Measurements from ENCODE around the gene CEP78. TPM values are rescaled to one million over a fixed set of nuclear protein-coding genes. Genes with fewer than 3 reads are reported as not detected.
A peak's percentile ranks its signal among the peaks of the same experiment; 100 is the strongest.

CEP78 gene
- total RNA-seq, 1 donor from 2014 or later: 44.8 TPM

- no peak for DNase-seq (ENCODE audit: extremely low spot score, unreplicated experiment)
- TF ChIP-seq, protein P1, sequence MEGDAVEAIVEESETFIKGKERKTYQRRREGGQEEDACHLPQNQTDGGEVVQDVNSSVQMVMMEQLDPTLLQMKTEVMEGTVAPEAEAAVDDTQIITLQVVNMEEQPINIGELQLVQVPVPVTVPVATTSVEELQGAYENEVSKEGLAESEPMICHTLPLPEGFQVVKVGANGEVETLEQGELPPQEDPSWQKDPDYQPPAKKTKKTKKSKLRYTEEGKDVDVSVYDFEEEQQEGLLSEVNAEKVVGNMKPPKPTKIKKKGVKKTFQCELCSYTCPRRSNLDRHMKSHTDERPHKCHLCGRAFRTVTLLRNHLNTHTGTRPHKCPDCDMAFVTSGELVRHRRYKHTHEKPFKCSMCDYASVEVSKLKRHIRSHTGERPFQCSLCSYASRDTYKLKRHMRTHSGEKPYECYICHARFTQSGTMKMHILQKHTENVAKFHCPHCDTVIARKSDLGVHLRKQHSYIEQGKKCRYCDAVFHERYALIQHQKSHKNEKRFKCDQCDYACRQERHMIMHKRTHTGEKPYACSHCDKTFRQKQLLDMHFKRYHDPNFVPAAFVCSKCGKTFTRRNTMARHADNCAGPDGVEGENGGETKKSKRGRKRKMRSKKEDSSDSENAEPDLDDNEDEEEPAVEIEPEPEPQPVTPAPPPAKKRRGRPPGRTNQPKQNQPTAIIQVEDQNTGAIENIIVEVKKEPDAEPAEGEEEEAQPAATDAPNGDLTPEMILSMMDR (conservative IDR thresholded peaks at IDR 0.05): no peak
- peak overlapping the region; percentile 94 for H3K4me3 Mint-ChIP-seq
- H3K9me3 Mint-ChIP-seq: no peaks in the 10 kb centered on the region
- peaks cover 20% of the 10 kb centered on the region for H3K36me3 Mint-ChIP-seq
- no peaks in the 10 kb centered on the region for H3K27me3 Mint-ChIP-seq
- peaks cover 24% of the 10 kb centered on the region for H3K4me1 Mint-ChIP-seq (ENCODE audit: unreplicated experiment)
- peak overlapping the region; percentile 94 for H3K27ac Mint-ChIP-seq
Measured at GRCh38 chr9:78298046-78298765, 62.3 kb downstream of the CEP78 start.

- TF ChIP-seq, protein P1 (conservative IDR thresholded peaks at IDR 0.05): no peak
- Mint-ChIP-seq H3K9me3 (no peaks in the 10 kb centered on the region), H3K27me3 (no peaks in the 10 kb centered on the region), H3K27ac (no peak overlapping the region), H3K4me3 (no peak overlapping the region), H3K4me1 (ENCODE audit: unreplicated experiment) (peaks cover 24% of the 10 kb centered on the region), H3K36me3 (peaks cover 33% of the 10 kb centered on the region)
- DNase-seq (ENCODE audit: extremely low spot score, unreplicated experiment): no peak
Measured at GRCh38 chr9:78300209-78300608, 64.3 kb downstream of the CEP78 start.

- Mint-ChIP-seq H3K4me3 (no peak overlapping the region), H3K27me3 (no peaks in the 10 kb centered on the region), H3K27ac (no peak overlapping the region), H3K4me1 (ENCODE audit: unreplicated experiment) (peaks cover 14% of the 10 kb centered on the region), H3K9me3 (no peaks in the 10 kb centered on the region), H3K36me3 (peaks cover 42% of the 10 kb centered on the region)
- TF ChIP-seq, protein P1 (conservative IDR thresholded peaks at IDR 0.05): no peak
- DNase-seq (ENCODE audit: extremely low spot score, unreplicated experiment): no peak
Measured at GRCh38 chr9:78301466-78301865, 65.6 kb downstream of the CEP78 start.

DNA sequence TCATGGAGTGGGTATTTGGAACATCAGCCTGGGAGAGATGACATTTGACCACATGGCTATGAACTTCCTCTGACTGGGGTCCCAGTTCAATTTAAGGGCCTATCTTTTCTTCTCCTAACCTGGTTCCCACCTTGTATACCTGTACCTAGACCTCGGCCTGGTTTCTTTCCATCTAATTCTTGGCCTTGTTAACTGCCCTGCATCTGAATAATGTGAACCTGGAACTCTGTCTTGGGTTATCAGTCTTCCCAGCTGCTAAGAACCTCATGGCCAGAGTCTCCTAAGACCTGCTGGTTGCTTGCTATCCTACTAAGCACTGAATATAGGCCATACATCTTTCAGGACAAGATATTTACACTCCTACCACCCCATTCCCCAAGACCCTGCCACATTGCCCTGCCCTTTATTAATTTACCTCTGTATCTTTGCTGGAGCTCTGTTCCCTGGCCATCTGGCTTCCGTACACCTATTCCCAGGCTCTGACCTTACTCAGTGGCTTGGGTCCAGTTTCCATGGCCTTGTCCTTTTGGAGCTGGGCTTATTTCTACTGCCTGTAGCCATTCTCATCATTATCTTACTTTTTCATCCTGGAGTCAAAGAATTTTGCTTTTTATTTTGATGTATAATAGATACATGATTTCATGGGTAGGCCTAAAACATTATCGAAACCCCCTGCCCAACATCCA is 67.6 kb downstream of the CEP78 start:
- TF ChIP-seq, protein P1 (conservative IDR thresholded peaks at IDR 0.05): no peak
- H3K4me3 Mint-ChIP-seq: no peak overlapping the region
- H3K4me1 Mint-ChIP-seq (ENCODE audit: unreplicated experiment): peaks cover 10% of the 10 kb centered on the region
- no peak overlapping the region for H3K27ac Mint-ChIP-seq
- no peaks in the 10 kb centered on the region for H3K9me3 Mint-ChIP-seq
- DNase-seq (ENCODE audit: extremely low spot score, unreplicated experiment): no peak
- no peaks in the 10 kb centered on the region for H3K27me3 Mint-ChIP-seq
- H3K36me3 Mint-ChIP-seq: peaks cover 52% of the 10 kb centered on the region

GRCh38 chr9:78304357-78304756 is 68.5 kb downstream of the CEP78 start:
- H3K4me1 Mint-ChIP-seq (ENCODE audit: unreplicated experiment): peaks cover 10% of the 10 kb centered on the region
- no peak overlapping the region for H3K27ac Mint-ChIP-seq
- H3K36me3 Mint-ChIP-seq: peaks cover 49% of the 10 kb centered on the region
- TF ChIP-seq, protein P1 (conservative IDR thresholded peaks at IDR 0.05): no peak
- no peaks in the 10 kb centered on the region for H3K9me3 Mint-ChIP-seq
- H3K4me3 Mint-ChIP-seq: no peak overlapping the region
- H3K27me3 Mint-ChIP-seq: no peaks in the 10 kb centered on the region
- DNase-seq (ENCODE audit: extremely low spot score, unreplicated experiment): no peak

Measured in type B pancreatic cell (in vitro differentiated cells).